GM23338 (cell line): Measurements from ENCODE around the gene ONECUT1. TPM values are rescaled to one million over a fixed set of nuclear protein-coding genes. Genes with fewer than 3 reads are reported as not detected.

Source experiments
- ATAC-seq: fragments of 200-7000 bp; cut with Tn5 transposase; 3 replicates; pipeline ENCODE4 v1.9.1; 2020
- DNase-seq: peaks from one replicate; pipeline ENCODE4 v3.0.0-alpha.2; 2015; ENCODE audit warnings: low spot score
- H2AFZ ChIP-seq: fragments of 200-600 bp; sonication (generic); 2 replicates; pipeline ENCODE4 v1.8.0; 2016; ENCODE audit warnings: antibody characterized with exemption, mild to moderate bottlenecking, moderate library complexity
- H3F3A ChIP-seq: fragments of 200-600 bp; sonication (generic); replicated peaks from 2 replicates; pipeline ENCODE4 v1.8.0; 2017; ENCODE audit warnings: antibody characterized with exemption, mixed run types, low read depth
- H3K27ac ChIP-seq: fragments of 200-600 bp; sonication (generic); 2 replicates; pipeline ENCODE4 v1.6.1; 2016; ENCODE audit warnings: low read depth
- H3K27me3 ChIP-seq: fragments of 200-600 bp; sonication (generic); 2 replicates; pipeline ENCODE4 v1.8.0; 2016; ENCODE audit warnings: mild to moderate bottlenecking, mixed run types, moderate library complexity; ENCODE audit not compliant: insufficient read depth
- H3K36me3 ChIP-seq: fragments of 200-600 bp; sonication (generic); 2 replicates; pipeline ENCODE4 v1.8.0; 2016; ENCODE audit warnings: mild to moderate bottlenecking; ENCODE audit not compliant: insufficient read depth
- H3K4me1 ChIP-seq: fragments of 200-600 bp; sonication (generic); 2 replicates; pipeline ENCODE4 v1.8.0; 2016; ENCODE audit warnings: mild to moderate bottlenecking, moderate library complexity; ENCODE audit not compliant: insufficient read depth
- H3K4me2 ChIP-seq: fragments of 200-600 bp; sonication (generic); 2 replicates; pipeline ENCODE4 v1.7.1; 2017; ENCODE audit warnings: mixed run types
- H3K4me3 ChIP-seq: fragments of 200-600 bp; sonication (generic); 2 replicates; pipeline ENCODE4 v1.6.1; 2016; ENCODE audit warnings: mixed run types
- H3K79me2 ChIP-seq: fragments of 200-600 bp; sonication (generic); replicated peaks from 2 replicates; pipeline ENCODE4 v1.8.0; 2017; ENCODE audit warnings: mild to moderate bottlenecking; ENCODE audit not compliant: insufficient read depth
- H3K9me2 ChIP-seq: fragments of 200-600 bp; sonication (generic); 2 replicates; pipeline ENCODE4 v1.8.0; 2017; ENCODE audit not compliant: insufficient read depth
- H4K20me1 ChIP-seq: fragments of 200-600 bp; sonication (generic); replicated peaks from 2 replicates; pipeline ENCODE4 v1.8.0; 2017; ENCODE audit warnings: mild to moderate bottlenecking; ENCODE audit not compliant: insufficient read depth
- H3K27ac Mint-ChIP-seq: 2 replicates; pipeline ENCODE4 v1.8.0; 2020; ENCODE audit warnings: inconsistent platforms, mild to moderate bottlenecking, moderate library complexity, mixed read lengths
- H3K27me3 Mint-ChIP-seq: 3 replicates; pipeline ENCODE4 v1.8.0; 2022; ENCODE audit warnings: low read depth, mild to moderate bottlenecking, moderate library complexity, mixed read lengths, inconsistent platforms; ENCODE audit not compliant: insufficient read depth, poor library complexity
- H3K36me3 Mint-ChIP-seq: 3 replicates; pipeline ENCODE4 v1.8.0; 2021; ENCODE audit warnings: low read depth, mild to moderate bottlenecking, inconsistent platforms, moderate library complexity, mixed read lengths
- H3K4me1 Mint-ChIP-seq: 3 replicates; pipeline ENCODE4 v1.8.0; 2020; ENCODE audit warnings: mild to moderate bottlenecking, inconsistent platforms, mixed read lengths
- H3K4me3 Mint-ChIP-seq: 3 replicates; pipeline ENCODE4 v1.8.0; 2021; ENCODE audit warnings: moderate library complexity, mild to moderate bottlenecking, inconsistent platforms, mixed read lengths
- H3K9me3 Mint-ChIP-seq: 3 replicates; pipeline ENCODE4 v1.8.0; 2020; ENCODE audit warnings: moderate library complexity, mild to moderate bottlenecking, inconsistent platforms, mixed read lengths
- CREB1 ChIP-seq: fragments of 250-450 bp; sonication (Bioruptor Pico); IDR thresholded peaks from 2 replicates; pipeline ENCODE4 v1.5.0; 2020; ENCODE audit warnings: low read depth, mild to moderate bottlenecking, moderate library complexity
- CTCF ChIP-seq, 2 experiments: fragments of 200-600 bp in 1 of 2; sonication (generic) in 1 of 2; conservative IDR thresholded peaks; 2 replicates each; pipeline versions ENCODE4 v1.5.1 to v1.6.1; 2016 to 2017; ENCODE audit warnings: antibody characterized with exemption in 2 of 2, low read depth in 2 of 2, mild to moderate bottlenecking in 2 of 2, moderate library complexity in 1 of 2
- EZH2 ChIP-seq: fragments of 200-600 bp; sonication (generic); IDR thresholded peaks from one replicate; pipeline ENCODE4 v1.8.0; 2017; ENCODE audit warnings: antibody characterized with exemption, mild to moderate bottlenecking, low read depth; ENCODE audit not compliant: unreplicated experiment
- EZH2phosphoT487 ChIP-seq: fragments of 200-600 bp; sonication (generic); IDR thresholded peaks from one replicate; pipeline ENCODE4 v1.8.1; 2018; ENCODE audit warnings: antibody characterized with exemption; ENCODE audit not compliant: unreplicated experiment
- JUNB ChIP-seq: IDR thresholded peaks from one replicate; pipeline ENCODE4 v1.6.1; 2016; ENCODE audit warnings: antibody characterized with exemption; ENCODE audit not compliant: unreplicated experiment
- NANOG ChIP-seq: IDR thresholded peaks from 2 replicates; pipeline ENCODE4 v1.6.1; 2016; ENCODE audit warnings: antibody characterized with exemption, borderline replicate concordance
- POLR2AphosphoS5 ChIP-seq: IDR thresholded peaks from 2 replicates; pipeline ENCODE4 v1.6.1; 2016; ENCODE audit warnings: antibody characterized with exemption, low read depth
- REST ChIP-seq: IDR thresholded peaks from one replicate; pipeline ENCODE4 v1.6.1; 2018; ENCODE audit warnings: antibody characterized with exemption; ENCODE audit not compliant: unreplicated experiment
- ZNF114 ChIP-seq: fragments of 250-450 bp; sonication (Bioruptor Pico); IDR thresholded peaks from 2 replicates; pipeline ENCODE4 v1.5.0; 2020; ENCODE audit warnings: mild to moderate bottlenecking, moderate library complexity
- ZNF331 ChIP-seq: fragments of 250-450 bp; sonication (Bioruptor Pico); IDR thresholded peaks from 2 replicates; pipeline ENCODE4 v1.5.0; 2020; ENCODE audit warnings: low read depth, mild to moderate bottlenecking, moderate library complexity
- polyA plus RNA-seq: library from polyadenylated mRNA; unstranded; fragments of >200 nt; fragmentation: Nextera tagmentation; extraction: Ambion mirVana; gene quantifications from 2 replicates; pipeline ENCODE4 v1.2.1, GENCODE V29; 2016
- total RNA-seq: library from RNA; depleted of rRNA; stranded (reverse); fragments of >200 nt; shearing (Covaris generic); gene quantifications from 2 replicates; pipeline ENCODE4 v1.2.3, GENCODE V29; 2014

Gene ONECUT1
- total and polyA plus RNA-seq, 2 experiments from 2014 or later: 4.3 to 9.4 TPM

GRCh38 chr15:52710708-52711389 is 79.3 kb downstream of the ONECUT1 start:
- Mint-ChIP-seq H3K9me3 (no peaks in the 10 kb centered on the region), H3K4me3 (no peak overlapping the region; the same call in 2 of the 3 replicates), H3K4me1 (peaks cover 18% of the 10 kb centered on the region), H3K36me3 (no peaks in the 10 kb centered on the region), H3K27ac (no peak overlapping the region), H3K27me3 (peaks cover 4% of the 10 kb centered on the region)
- DNase-seq: no peak
- Histone ChIP-seq H3K79me2 (no peaks in the 10 kb centered on the region), H3K4me1 (no peaks in the 10 kb centered on the region), H3K4me3 (no peak overlapping the region), H3K27me3 (no peaks in the 10 kb centered on the region), H4K20me1 (no peaks in the 10 kb centered on the region), H3K27ac (no peak overlapping the region), H3K4me2 (no peak overlapping the region), H3K9me2 (no peaks in the 10 kb centered on the region), H2AFZ (no peak overlapping the region), H3K36me3 (no peaks in the 10 kb centered on the region), H3F3A (no peaks in the 10 kb centered on the region)
- TF ChIP-seq CTCF (conservative IDR thresholded peaks at IDR 0.05; ENCODE audit: low read depth in 2 of 2): no peak
- TF ChIP-seq REST: no peak
- no peak for TF ChIP-seq NANOG
- no peak for TF ChIP-seq EZH2phosphoT487
- TF ChIP-seq EZH2: no peak
- no peak for TF ChIP-seq JUNB
- no peak for TF ChIP-seq ZNF114
- no peak for TF ChIP-seq POLR2AphosphoS5
- no peak for TF ChIP-seq CREB1 (CRISPR knock-in tag)
- no peak for TF ChIP-seq ZNF331 (CRISPR knock-in tag)
- ATAC-seq: no peak
